GM12892 (cell line): ENCODE results near the gene IL1B.

Source experiments
- POLR2A ChIP-seq: IDR thresholded peaks from 2 replicates; pipeline ENCODE4 v1.6.1; 2011; ENCODE audit warnings: low read depth, low read length, control low read depth
- POLR2AphosphoS5 ChIP-seq: IDR thresholded peaks from 2 replicates; pipeline ENCODE4 v1.6.1; 2011; ENCODE audit warnings: low read depth, low read length, control low read depth
- TAF1 ChIP-seq: IDR thresholded peaks from 2 replicates; pipeline ENCODE4 v1.6.1; 2011; ENCODE audit warnings: low read depth, mild to moderate bottlenecking, control low read depth, low read length, borderline replicate concordance

GRCh38 chr2:112839407-112840067, 3.0 kb upstream of the IL1B start:
- TF ChIP-seq POLR2AphosphoS5, result no peak
- TF ChIP-seq POLR2A, result no peak
- no peak for TF ChIP-seq TAF1
